Adrenal gland (tissue), 12 donors: ENCODE measurements around the gene RYR3. TPM values are rescaled to one million over a fixed set of nuclear protein-coding genes. Genes with fewer than 3 reads are reported as not detected.

Experiments used
- DNase-seq, 7 donors: peaks; one replicate each; pipeline ENCODE4 v3.0.0-alpha.2; 2019 to 2020
- H3K27ac ChIP-seq, 5 donors: fragments of 200-600 bp; sonication (generic) in 4 of 5; 1 replicate in 3 of 5; 2 replicates in 2 of 5; pipeline versions ENCODE4 v1.5.1 to v1.8.0; 2016 to 2020; ENCODE audit warnings: mild to moderate bottlenecking in 1 of 5
- H3K27me3 ChIP-seq: fragments of 200-600 bp; 2 replicates; pipeline ENCODE4 v1.8.0; 2021
- H3K36me3 ChIP-seq, 2 donors: fragments of 200-600 bp; replicated peaks in 1 of 2; 1 replicate in 1 of 2; 2 replicates in 1 of 2; pipeline versions ENCODE4 v1.5.1 to v1.8.0; 2018 to 2022
- H3K4me1 ChIP-seq, 2 donors: fragments of 200-600 bp; replicated peaks in 1 of 2; 1 replicate in 1 of 2; 2 replicates in 1 of 2; pipeline versions ENCODE4 v1.5.1 to v1.8.0; 2018 to 2021
- H3K4me3 ChIP-seq, 4 donors: fragments of 200-600 bp; sonication (generic) in 3 of 4; one replicate each; pipeline ENCODE4 v1.5.1; 2016 to 2018
- H3K9me3 ChIP-seq, 3 donors: fragments of 200-600 bp; sonication (generic) in 1 of 3; replicated peaks in 1 of 3; 1 replicate in 2 of 3; 2 replicates in 1 of 3; pipeline versions ENCODE4 v1.5.1 to v1.8.0; 2016 to 2021
- CTCF ChIP-seq, 6 experiments: fragments of 450-650 bp in 4 of 6; fragments of 200-600 bp in 2 of 6; sonication (generic) in 1 of 6; IDR thresholded peaks; 1 replicate in 5 of 6; 2 replicates in 1 of 6; pipeline versions ENCODE4 v1.5.1 to v1.8.0; 2016 to 2021; ENCODE audit warnings: antibody characterized with exemption in 6 of 6, mild to moderate bottlenecking in 2 of 6, moderate library complexity in 1 of 6
- POLR2A ChIP-seq, 2 donors: fragments of 450-650 bp; IDR thresholded peaks; one replicate each; pipeline ENCODE4 v1.6.1; 2017; ENCODE audit warnings: antibody characterized with exemption in 2 of 2, mild to moderate bottlenecking in 2 of 2, moderate library complexity in 1 of 2
- WGBS, 4 donors: extraction: QIAGEN DNeasy Blood & Tissue Kit in 2 of 4; methylation state at CpG; one replicate each; pipeline versions ENCODE4 v1.1.5 to v1.1.7; 2013 to 2017; 5-methylcytosine and 5-hydroxymethylcytosine counted together
- intact Hi-C, 2 donors: fragments of 100-400 bp; cut with DNase I; formaldehyde crosslinking; loops; one replicate each; pipeline versions ENCODE4 v1.14.1 to v1.15.0; 2022 to 2023
- polyA plus RNA-seq, 3 donors: library from polyadenylated mRNA; stranded (reverse); fragments of 200-250 nt in 2 of 3; fragments of 350-450 nt in 1 of 3; fragmentation: Illumina TruSeq in 1 of 3; extraction: RNeasy Lipid Tissue Mini Kit (QIAGEN cat#74804) in 1 of 3; gene quantifications; one replicate each; pipeline ENCODE4 v1.2.3, GENCODE V29; 2013 to 2014
- total RNA-seq, 9 donors: library from RNA; depleted of rRNA in 4 of 9; stranded (reverse); fragments of >200 nt in 4 of 9; fragments of 120-200 nt in 1 of 9; fragmentation: NEBNext Ultra II Directional in 1 of 9; extraction: Animal tissue kit (Norgen Biotek cat#: 25700) in 1 of 9; gene quantifications; one replicate each; pipeline versions ENCODE4 v1.1.0 to v1.2.4, GENCODE V29; 2013 to 2023
- donor health status: healthy with polysubstance abuse.
- donor health status: Bipolar disorder and iron deficiency.
- donor health status: DM: yes; HTN: yes; CAD: no.
- donor health status: DM: no; HTN: no; CAD: no.
- donor health status: DM: no; HTN: no; CAD: no.
- donor health status: DM: yes; HTN: yes; CAD: no.

Gene RYR3
- total and polyA plus RNA-seq, 12 donors = 0.32 to 60.7 (median 3.4) TPM

GRCh38 chr15:33341953-33342352 lies 31.2 kb downstream of the RYR3 start:
- H3K36me3 ChIP-seq = no peaks in the 10 kb centered on the region
- no peak overlapping the region for H3K4me3 ChIP-seq
- WGBS, 4 donors = 51 to 66% (median 59%) methylated on average over 4 of the region's 4 CpGs
- intact Hi-C loops = no loop called here
- H3K9me3 ChIP-seq = peaks cover 0 to 4% (median 0%) of the 10 kb centered on the region in 3 donors
- no peak overlapping the region for H3K27ac ChIP-seq
- no peaks in the 10 kb centered on the region for H3K27me3 ChIP-seq
- DNase-seq = no peak
- TF ChIP-seq CTCF (IDR thresholded peaks at IDR 0.05) = no peak
- TF ChIP-seq POLR2A (IDR thresholded peaks at IDR 0.05) = no peak
- no peaks in the 10 kb centered on the region for H3K4me1 ChIP-seq

- H3K9me3 ChIP-seq = peaks cover 0 to 4% (median 0%) of the 10 kb centered on the region in 3 donors
- no peak for DNase-seq
- no peak for TF ChIP-seq CTCF (IDR thresholded peaks at IDR 0.05)
- TF ChIP-seq POLR2A (IDR thresholded peaks at IDR 0.05) = no peak
- no peaks in the 10 kb centered on the region for H3K4me1 ChIP-seq
- intact Hi-C loops = no loop called here
- H3K27ac ChIP-seq = no peak overlapping the region
- H3K36me3 ChIP-seq = no peaks in the 10 kb centered on the region
- WGBS, 4 donors = 60 to 67% (median 63%) methylated on average over 5 of the region's 5 CpGs
- no peak overlapping the region for H3K4me3 ChIP-seq
- no peaks in the 10 kb centered on the region for H3K27me3 ChIP-seq
Observed at GRCh38 chr15:33343275-33343674, 32.5 kb downstream of the RYR3 start.

- no peak overlapping the region for H3K4me3 ChIP-seq
- no peaks in the 10 kb centered on the region for H3K36me3 ChIP-seq
- no peaks in the 10 kb centered on the region for H3K27me3 ChIP-seq
- H3K27ac ChIP-seq = no peak overlapping the region
- DNase-seq = no peak
- no peaks in the 10 kb centered on the region for H3K4me1 ChIP-seq
- peaks cover 0 to 4% (median 0%) of the 10 kb centered on the region in 3 donors for H3K9me3 ChIP-seq
- intact Hi-C loops = no loop called here
- 79 to 89% (median 86%) methylated on average over 2 of the region's 2 CpGs for WGBS, 4 donors
- no peak for TF ChIP-seq POLR2A (IDR thresholded peaks at IDR 0.05)
- no peak for TF ChIP-seq CTCF (IDR thresholded peaks at IDR 0.05)
Observed at GRCh38 chr15:33344111-33344510, 33.3 kb downstream of the RYR3 start.

- no peaks in the 10 kb centered on the region for H3K27me3 ChIP-seq
- intact Hi-C loops = no loop called here
- 56 to 78% (median 76%) methylated on average over 1 of the region's 1 CpG for WGBS, 4 donors
- H3K4me1 ChIP-seq = no peaks in the 10 kb centered on the region
- DNase-seq = no peak
- peaks cover 0 to 4% (median 0%) of the 10 kb centered on the region in 3 donors for H3K9me3 ChIP-seq
- no peak overlapping the region for H3K4me3 ChIP-seq
- no peak overlapping the region for H3K27ac ChIP-seq
- TF ChIP-seq CTCF (IDR thresholded peaks at IDR 0.05) = no peak
- no peak for TF ChIP-seq POLR2A (IDR thresholded peaks at IDR 0.05)
- no peaks in the 10 kb centered on the region for H3K36me3 ChIP-seq
Observed at GRCh38 chr15:33344530-33344929, 33.8 kb downstream of the RYR3 start.
